ENCODE data around the gene MRM3. TPM values are rescaled to one million over a fixed set of nuclear protein-coding genes. Genes with fewer than 3 reads are reported as not detected.

The MRM3 gene
- total and polyA plus RNA-seq, 2 donors (not counting 3 experiments of a cell fraction or from before 2014, with no cell fraction given), result 17.1 to 19.2 TPM

GRCh38 chr17:824378-824777 is 42.2 kb downstream of the MRM3 start:
- H4K20me1 ChIP-seq (replicated peaks; ENCODE audit: control insufficient read depth, extremely low read depth, insufficient read depth, low read length), result no peaks in the 10 kb centered on the region
- H3K4me2 ChIP-seq (ENCODE audit: insufficient read depth, low read length), result no peak overlapping the region
- ChIA-PET CTCF (interaction anchor here (0.7 to 1.5 kb wide), 2 partner anchors 94 to 157 kb away, joined by 3 read pairs; no protein-coding TSS in a partner anchor), POLR2A (no interaction called here)
- no peak overlapping the region for H3K27ac ChIP-seq (ENCODE audit: insufficient read depth, low read depth, low read length)
- no peak overlapping the region for H2AFZ ChIP-seq (ENCODE audit: low read depth, low read length)
- H3K9me3 ChIP-seq (replicated peaks; ENCODE audit: control insufficient read depth, insufficient read depth, low read length), result no peaks in the 10 kb centered on the region
- no peaks in the 10 kb centered on the region for H3K79me2 ChIP-seq (ENCODE audit: control insufficient read depth, insufficient read depth, low read length)
- H3K9me1 ChIP-seq (replicated peaks; ENCODE audit: control insufficient read depth, extremely low read depth, insufficient read depth, low read length), result no peaks in the 10 kb centered on the region
- intact Hi-C loops (cut with micrococcal nuclease) (no loop called here), dilution Hi-C loops (cut with MboI; ENCODE audit: extremely low pct_ligation_motif_present, low sequenced_read_pairs) (no loop called here)
- no TSS peak for BruUV-seq (replicated peaks)
- no peaks in the 10 kb centered on the region for H3K27me3 ChIP-seq (ENCODE audit: control insufficient read depth in 2 of 2, insufficient read depth in 2 of 2, low read length in 2 of 2)
- no peaks in the 10 kb centered on the region for H3K4me1 ChIP-seq (ENCODE audit: control insufficient read depth, extremely low read depth, insufficient read depth, low read length)
- H3K4me3 ChIP-seq (replicated peaks in 1 of 3; ENCODE audit: insufficient read depth in 1 of 3, low read depth in 1 of 3, low read length in 3 of 3), result no peak overlapping the region
- peaks cover 0 to 14% of the 10 kb centered on the region in 2 experiments for H3K36me3 ChIP-seq (ENCODE audit: control insufficient read depth in 2 of 2, extremely low read depth in 1 of 2, insufficient read depth in 2 of 2, low read length in 2 of 2)
- H3K9ac ChIP-seq (replicated peaks; ENCODE audit: extremely low read depth, insufficient read depth, low read length), result no peak overlapping the region
- no peak for FAIRE-seq
- TF ChIP-seq POLR2AphosphoS5 (IDR thresholded peaks at IDR 0.05; ENCODE audit: insufficient read depth, low read depth, low read length), result no peak
- no peak for DNase-seq (ENCODE audit: low read depth, low spot score)

- Histone ChIP-seq H2AFZ (ENCODE audit: low read depth, low read length) (no peak overlapping the region), H4K20me1 (replicated peaks; ENCODE audit: control insufficient read depth, extremely low read depth, insufficient read depth, low read length) (no peaks in the 10 kb centered on the region), H3K36me3 (ENCODE audit: control insufficient read depth in 2 of 2, extremely low read depth in 1 of 2, insufficient read depth in 2 of 2, low read length in 2 of 2) (peaks cover 0 to 12% of the 10 kb centered on the region in 2 experiments), H3K27ac (ENCODE audit: insufficient read depth, low read depth, low read length) (no peak overlapping the region), H3K4me1 (ENCODE audit: control insufficient read depth, extremely low read depth, insufficient read depth, low read length) (no peaks in the 10 kb centered on the region), H3K79me2 (ENCODE audit: control insufficient read depth, insufficient read depth, low read length) (no peaks in the 10 kb centered on the region), H3K4me3 (replicated peaks in 1 of 3; ENCODE audit: insufficient read depth in 1 of 3, low read depth in 1 of 3, low read length in 3 of 3) (no peak overlapping the region), H3K9me1 (replicated peaks; ENCODE audit: control insufficient read depth, extremely low read depth, insufficient read depth, low read length) (no peaks in the 10 kb centered on the region), H3K9ac (replicated peaks; ENCODE audit: extremely low read depth, insufficient read depth, low read length) (no peak overlapping the region), H3K4me2 (ENCODE audit: insufficient read depth, low read length) (no peak overlapping the region), H3K27me3 (ENCODE audit: control insufficient read depth in 2 of 2, insufficient read depth in 2 of 2, low read length in 2 of 2) (no peaks in the 10 kb centered on the region), H3K9me3 (replicated peaks; ENCODE audit: control insufficient read depth, insufficient read depth, low read length) (no peaks in the 10 kb centered on the region)
- dilution Hi-C loops (cut with MboI; ENCODE audit: extremely low pct_ligation_motif_present, low sequenced_read_pairs), result no loop called here
- DNase-seq (ENCODE audit: low read depth, low spot score), result no peak
- no peak for TF ChIP-seq POLR2A (IDR thresholded peaks at IDR 0.05; ENCODE audit: low read depth, low read length)
- no peak for TF ChIP-seq MYC (IDR thresholded peaks at IDR 0.05; ENCODE audit: low read depth, low read length)
- TF ChIP-seq EZH2 (IDR thresholded peaks at IDR 0.05; ENCODE audit: borderline replicate concordance, low read depth, low read length, severe bottlenecking), result no peak
- no peak for TF ChIP-seq MAX (IDR thresholded peaks at IDR 0.05; ENCODE audit: insufficient read depth, insufficient read length)
- TF ChIP-seq POLR2AphosphoS5 (IDR thresholded peaks at IDR 0.05; ENCODE audit: insufficient read depth, low read depth, low read length), result no peak
- no peak for TF ChIP-seq JUN (IDR thresholded peaks at IDR 0.05; ENCODE audit: borderline replicate concordance, insufficient read depth, insufficient read length, low read depth)
- TF ChIP-seq GATA2 (IDR thresholded peaks at IDR 0.05; ENCODE audit: insufficient read depth, insufficient read length, low read depth, low read length), result no peak
- ChIA-PET CTCF (interaction anchor here (1.5 kb wide), 1 partner anchor 156 kb away, joined by 3 read pairs; no protein-coding TSS in a partner anchor), POLR2A (no interaction called here)
- FAIRE-seq, result no peak
- intact Hi-C loops (cut with micrococcal nuclease), result no loop called here
- no TSS peak for BruUV-seq (replicated peaks)
Measured at GRCh38 chr17:825216-825615, 43.1 kb downstream of the MRM3 start.
